H1 (cell line): Measurements from ENCODE around the gene FADS2. TPM values are rescaled to one million over a fixed set of nuclear protein-coding genes. Genes with fewer than 3 reads are reported as not detected.

Experiments used
- ASH2L ChIP-seq: fragments of 200-600, 300-600 bp; sonication (generic); IDR thresholded peaks from one replicate; pipeline ENCODE4 v1.7.1; 2017; ENCODE audit warnings: low read length
- CBX5 ChIP-seq: fragments of 300-800, 300-1000 bp; sonication (generic); IDR thresholded peaks from 2 replicates; pipeline ENCODE4 v1.7.1; 2016; ENCODE audit warnings: antibody characterized with exemption, low read length, low read depth
- CEBPB ChIP-seq: IDR thresholded peaks from 2 replicates; pipeline ENCODE4 v1.6.1; 2012; ENCODE audit warnings: low read depth, low read length
- POLR2A ChIP-seq, 2 experiments: IDR thresholded peaks; 1 replicate in 1 of 2; 2 replicates in 1 of 2; pipeline ENCODE4 v1.6.1; 2011; ENCODE audit warnings: low read depth in 2 of 2, low read length in 2 of 2, mild to moderate bottlenecking in 2 of 2; ENCODE audit errors: control extremely low read depth in 1 of 2
- POU5F1 ChIP-seq: IDR thresholded peaks from 2 replicates; pipeline ENCODE4 v1.6.1; 2011; ENCODE audit warnings: low read depth, mild to moderate bottlenecking, low read length, moderate library complexity
- SIN3A ChIP-seq, 2 experiments: IDR thresholded peaks in 1 of 2; conservative IDR thresholded peaks in 1 of 2; 2 replicates each; pipeline ENCODE4 v1.6.1; 2011 to 2012; ENCODE audit warnings: low read length in 2 of 2, improper control_type of control experiment in 1 of 2, low read depth in 1 of 2, mild to moderate bottlenecking in 1 of 2
- SP4 ChIP-seq: IDR thresholded peaks from 2 replicates; pipeline ENCODE4 v1.6.1; 2012; ENCODE audit warnings: low read length, inconsistent platforms
- SRF ChIP-seq: IDR thresholded peaks from 2 replicates; pipeline ENCODE4 v1.6.1; 2011; ENCODE audit warnings: mild to moderate bottlenecking, low read depth, low read length, moderate library complexity
- SUZ12 ChIP-seq: fragments of 200-600 bp; sonication (generic); IDR thresholded peaks from 2 replicates; pipeline ENCODE4 v1.6.1; 2012; ENCODE audit warnings: mild to moderate bottlenecking, inconsistent platforms, low read length, moderate library complexity, mixed read lengths
- ZNF274 ChIP-seq: IDR thresholded peaks from 2 replicates; pipeline ENCODE4 v1.7.0; 2012; ENCODE audit warnings: low read length, borderline replicate concordance; ENCODE audit errors: extremely low read depth
- polyA plus RNA-seq, 7 experiments: library from polyadenylated mRNA; depleted of rRNA in 3 of 7; stranded (reverse) in 5 of 7; unstranded in 2 of 7; fragments of >200 nt in 5 of 7; fragments of 200-250 nt in 2 of 7; gene quantifications; 1 replicate in 5 of 7; 2 replicates in 1 of 7; 4 replicates in 1 of 7; pipeline versions ENCODE4 v1.2.1 to v1.2.3, GENCODE V29; 2011 to 2013; ENCODE audit warnings: missing spikeins in 2 of 7, mixed read lengths in 2 of 7
- total RNA-seq: library from RNA; stranded (reverse); fragmentation: NEBNext Ultra II Directional; extraction: Animal tissue kit (Norgen Biotek cat#: 25700); gene quantifications from 2 replicates; pipeline ENCODE4 v1.2.1, GENCODE V29; 2021
- TF ChIP-seq, protein P1 (sequence below): fragments of 300-600 bp; sonication (generic); IDR thresholded peaks from 2 replicates; pipeline ENCODE4 v1.7.1; 2012; ENCODE audit warnings: low read length, moderate library complexity, mild to moderate bottlenecking, inconsistent platforms; ENCODE audit not compliant: insufficient replicate concordance
- TF ChIP-seq, protein P2 (sequence below): IDR thresholded peaks from 2 replicates; pipeline ENCODE4 v1.6.1; 2012; ENCODE audit warnings: inconsistent platforms

The FADS2 gene
- total and polyA plus RNA-seq, 2 of the 8 experiments (the other 6 are each of a cell fraction or from before 2014, with no cell fraction given), result 499 to 701 TPM

DNA sequence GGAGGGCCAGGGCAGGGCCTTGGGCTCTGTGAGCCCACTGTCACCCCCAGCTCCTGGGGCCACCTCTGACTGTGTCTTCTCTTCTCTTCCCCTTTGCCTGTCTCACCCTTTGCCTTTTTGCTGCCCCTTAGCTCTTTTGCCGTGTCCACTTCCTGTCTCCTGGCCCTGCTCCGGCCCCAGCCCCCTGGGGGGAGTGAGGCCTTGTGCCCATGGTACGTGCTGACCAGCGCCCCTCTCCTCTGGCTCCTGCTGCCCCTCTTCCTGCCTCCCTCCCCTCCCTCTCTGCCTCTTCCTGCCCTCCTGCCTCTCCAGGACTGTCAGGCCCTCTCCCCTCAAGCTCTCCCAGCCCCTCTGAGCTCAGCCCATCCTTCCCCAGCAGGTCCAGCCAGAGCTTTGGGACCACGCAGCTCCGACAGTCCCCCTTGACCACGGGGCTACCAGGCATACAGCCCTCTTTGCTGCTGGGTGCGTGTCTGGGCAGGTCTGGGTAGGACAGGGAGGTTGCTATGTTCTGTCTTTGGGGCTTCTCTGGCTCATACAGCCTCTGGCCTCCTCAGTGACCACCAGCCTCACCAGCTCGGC, 47.4 kb upstream of the FADS2 start (continued):
- TF ChIP-seq, protein P1, sequence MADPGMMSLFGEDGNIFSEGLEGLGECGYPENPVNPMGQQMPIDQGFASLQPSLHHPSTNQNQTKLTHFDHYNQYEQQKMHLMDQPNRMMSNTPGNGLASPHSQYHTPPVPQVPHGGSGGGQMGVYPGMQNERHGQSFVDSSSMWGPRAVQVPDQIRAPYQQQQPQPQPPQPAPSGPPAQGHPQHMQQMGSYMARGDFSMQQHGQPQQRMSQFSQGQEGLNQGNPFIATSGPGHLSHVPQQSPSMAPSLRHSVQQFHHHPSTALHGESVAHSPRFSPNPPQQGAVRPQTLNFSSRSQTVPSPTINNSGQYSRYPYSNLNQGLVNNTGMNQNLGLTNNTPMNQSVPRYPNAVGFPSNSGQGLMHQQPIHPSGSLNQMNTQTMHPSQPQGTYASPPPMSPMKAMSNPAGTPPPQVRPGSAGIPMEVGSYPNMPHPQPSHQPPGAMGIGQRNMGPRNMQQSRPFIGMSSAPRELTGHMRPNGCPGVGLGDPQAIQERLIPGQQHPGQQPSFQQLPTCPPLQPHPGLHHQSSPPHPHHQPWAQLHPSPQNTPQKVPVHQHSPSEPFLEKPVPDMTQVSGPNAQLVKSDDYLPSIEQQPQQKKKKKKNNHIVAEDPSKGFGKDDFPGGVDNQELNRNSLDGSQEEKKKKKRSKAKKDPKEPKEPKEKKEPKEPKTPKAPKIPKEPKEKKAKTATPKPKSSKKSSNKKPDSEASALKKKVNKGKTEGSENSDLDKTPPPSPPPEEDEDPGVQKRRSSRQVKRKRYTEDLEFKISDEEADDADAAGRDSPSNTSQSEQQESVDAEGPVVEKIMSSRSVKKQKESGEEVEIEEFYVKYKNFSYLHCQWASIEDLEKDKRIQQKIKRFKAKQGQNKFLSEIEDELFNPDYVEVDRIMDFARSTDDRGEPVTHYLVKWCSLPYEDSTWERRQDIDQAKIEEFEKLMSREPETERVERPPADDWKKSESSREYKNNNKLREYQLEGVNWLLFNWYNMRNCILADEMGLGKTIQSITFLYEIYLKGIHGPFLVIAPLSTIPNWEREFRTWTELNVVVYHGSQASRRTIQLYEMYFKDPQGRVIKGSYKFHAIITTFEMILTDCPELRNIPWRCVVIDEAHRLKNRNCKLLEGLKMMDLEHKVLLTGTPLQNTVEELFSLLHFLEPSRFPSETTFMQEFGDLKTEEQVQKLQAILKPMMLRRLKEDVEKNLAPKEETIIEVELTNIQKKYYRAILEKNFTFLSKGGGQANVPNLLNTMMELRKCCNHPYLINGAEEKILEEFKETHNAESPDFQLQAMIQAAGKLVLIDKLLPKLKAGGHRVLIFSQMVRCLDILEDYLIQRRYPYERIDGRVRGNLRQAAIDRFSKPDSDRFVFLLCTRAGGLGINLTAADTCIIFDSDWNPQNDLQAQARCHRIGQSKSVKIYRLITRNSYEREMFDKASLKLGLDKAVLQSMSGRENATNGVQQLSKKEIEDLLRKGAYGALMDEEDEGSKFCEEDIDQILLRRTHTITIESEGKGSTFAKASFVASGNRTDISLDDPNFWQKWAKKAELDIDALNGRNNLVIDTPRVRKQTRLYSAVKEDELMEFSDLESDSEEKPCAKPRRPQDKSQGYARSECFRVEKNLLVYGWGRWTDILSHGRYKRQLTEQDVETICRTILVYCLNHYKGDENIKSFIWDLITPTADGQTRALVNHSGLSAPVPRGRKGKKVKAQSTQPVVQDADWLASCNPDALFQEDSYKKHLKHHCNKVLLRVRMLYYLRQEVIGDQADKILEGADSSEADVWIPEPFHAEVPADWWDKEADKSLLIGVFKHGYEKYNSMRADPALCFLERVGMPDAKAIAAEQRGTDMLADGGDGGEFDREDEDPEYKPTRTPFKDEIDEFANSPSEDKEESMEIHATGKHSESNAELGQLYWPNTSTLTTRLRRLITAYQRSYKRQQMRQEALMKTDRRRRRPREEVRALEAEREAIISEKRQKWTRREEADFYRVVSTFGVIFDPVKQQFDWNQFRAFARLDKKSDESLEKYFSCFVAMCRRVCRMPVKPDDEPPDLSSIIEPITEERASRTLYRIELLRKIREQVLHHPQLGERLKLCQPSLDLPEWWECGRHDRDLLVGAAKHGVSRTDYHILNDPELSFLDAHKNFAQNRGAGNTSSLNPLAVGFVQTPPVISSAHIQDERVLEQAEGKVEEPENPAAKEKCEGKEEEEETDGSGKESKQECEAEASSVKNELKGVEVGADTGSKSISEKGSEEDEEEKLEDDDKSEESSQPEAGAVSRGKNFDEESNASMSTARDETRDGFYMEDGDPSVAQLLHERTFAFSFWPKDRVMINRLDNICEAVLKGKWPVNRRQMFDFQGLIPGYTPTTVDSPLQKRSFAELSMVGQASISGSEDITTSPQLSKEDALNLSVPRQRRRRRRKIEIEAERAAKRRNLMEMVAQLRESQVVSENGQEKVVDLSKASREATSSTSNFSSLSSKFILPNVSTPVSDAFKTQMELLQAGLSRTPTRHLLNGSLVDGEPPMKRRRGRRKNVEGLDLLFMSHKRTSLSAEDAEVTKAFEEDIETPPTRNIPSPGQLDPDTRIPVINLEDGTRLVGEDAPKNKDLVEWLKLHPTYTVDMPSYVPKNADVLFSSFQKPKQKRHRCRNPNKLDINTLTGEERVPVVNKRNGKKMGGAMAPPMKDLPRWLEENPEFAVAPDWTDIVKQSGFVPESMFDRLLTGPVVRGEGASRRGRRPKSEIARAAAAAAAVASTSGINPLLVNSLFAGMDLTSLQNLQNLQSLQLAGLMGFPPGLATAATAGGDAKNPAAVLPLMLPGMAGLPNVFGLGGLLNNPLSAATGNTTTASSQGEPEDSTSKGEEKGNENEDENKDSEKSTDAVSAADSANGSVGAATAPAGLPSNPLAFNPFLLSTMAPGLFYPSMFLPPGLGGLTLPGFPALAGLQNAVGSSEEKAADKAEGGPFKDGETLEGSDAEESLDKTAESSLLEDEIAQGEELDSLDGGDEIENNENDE, result no peak
- TF ChIP-seq ASH2L, result no peak
- TF ChIP-seq POU5F1, result no peak
- no peak for TF ChIP-seq ZNF274
- no peak for TF ChIP-seq SIN3A (conservative IDR thresholded peaks at IDR 0.05 in 1 of 2, IDR thresholded peaks at IDR 0.05 in 1 of 2; ENCODE audit: low read depth in 1 of 2, low read length in 2 of 2)
- no peak for TF ChIP-seq CEBPB
- TF ChIP-seq CBX5, result no peak
- TF ChIP-seq SRF, result no peak
- no peak for TF ChIP-seq SP4
- TF ChIP-seq, protein P2, sequence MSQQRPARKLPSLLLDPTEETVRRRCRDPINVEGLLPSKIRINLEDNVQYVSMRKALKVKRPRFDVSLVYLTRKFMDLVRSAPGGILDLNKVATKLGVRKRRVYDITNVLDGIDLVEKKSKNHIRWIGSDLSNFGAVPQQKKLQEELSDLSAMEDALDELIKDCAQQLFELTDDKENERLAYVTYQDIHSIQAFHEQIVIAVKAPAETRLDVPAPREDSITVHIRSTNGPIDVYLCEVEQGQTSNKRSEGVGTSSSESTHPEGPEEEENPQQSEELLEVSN, result no peak
- no peak for TF ChIP-seq POLR2A (IDR thresholded peaks at IDR 0.05; ENCODE audit: control extremely low read depth in 1 of 2, low read depth in 2 of 2, low read length in 2 of 2)
- no peak for TF ChIP-seq SUZ12
